Skeletal muscle tissue (tissue), 5 donors: ENCODE results near the gene GDPD2. TPM values are rescaled to one million over a fixed set of nuclear protein-coding genes. Genes with fewer than 3 reads are reported as not detected.
A peak's percentile ranks its signal among the peaks of the same experiment; 100 is the strongest.

Experiments used
- H3K27ac ChIP-seq: one replicate; pipeline ENCODE4 v1.7.0; 2013; ENCODE audit warnings: mild to moderate bottlenecking, low read depth, low read length, inconsistent platforms
- H3K27me3 ChIP-seq, 3 donors: one replicate each; pipeline ENCODE4 v1.7.0; 2013; ENCODE audit warnings: low read length in 3 of 3; ENCODE audit not compliant: control insufficient read depth in 3 of 3, insufficient read depth in 3 of 3
- H3K36me3 ChIP-seq, 3 donors: one replicate each; pipeline ENCODE4 v1.7.0; 2013; ENCODE audit warnings: low read length in 3 of 3; ENCODE audit not compliant: control insufficient read depth in 3 of 3, insufficient read depth in 3 of 3
- H3K4me1 ChIP-seq, 3 donors: one replicate each; pipeline ENCODE4 v1.7.0; 2013; ENCODE audit warnings: low read length in 3 of 3, mild to moderate bottlenecking in 3 of 3; ENCODE audit not compliant: control insufficient read depth in 3 of 3, insufficient read depth in 3 of 3
- H3K4me3 ChIP-seq, 3 donors: one replicate each; pipeline ENCODE4 v1.7.0; 2013; ENCODE audit warnings: low read length in 3 of 3
- H3K9ac ChIP-seq, 3 donors: one replicate each; pipeline ENCODE4 v1.7.0; 2013; ENCODE audit warnings: low read length in 3 of 3, mild to moderate bottlenecking in 3 of 3, moderate library complexity in 2 of 3, low read depth in 1 of 3
- H3K9me3 ChIP-seq, 3 donors: one replicate each; pipeline ENCODE4 v1.7.0; 2013; ENCODE audit warnings: low read length in 3 of 3; ENCODE audit not compliant: control insufficient read depth in 3 of 3
- small RNA-seq: library from RNA; depleted of rRNA; stranded (forward); fragments of <200 nt; gene quantifications from one replicate; pipeline ENCODE3, GENCODE V24; 2014
- total RNA-seq: library from RNA; depleted of rRNA; stranded (reverse); fragments of >200 nt; gene quantifications from one replicate; pipeline ENCODE4 v1.2.3, GENCODE V29; 2014
- donor health status: Osteomylitis.

Gene GDPD2
- total RNA-seq, 1 donor from 2014 or later, result not detected

DNA sequence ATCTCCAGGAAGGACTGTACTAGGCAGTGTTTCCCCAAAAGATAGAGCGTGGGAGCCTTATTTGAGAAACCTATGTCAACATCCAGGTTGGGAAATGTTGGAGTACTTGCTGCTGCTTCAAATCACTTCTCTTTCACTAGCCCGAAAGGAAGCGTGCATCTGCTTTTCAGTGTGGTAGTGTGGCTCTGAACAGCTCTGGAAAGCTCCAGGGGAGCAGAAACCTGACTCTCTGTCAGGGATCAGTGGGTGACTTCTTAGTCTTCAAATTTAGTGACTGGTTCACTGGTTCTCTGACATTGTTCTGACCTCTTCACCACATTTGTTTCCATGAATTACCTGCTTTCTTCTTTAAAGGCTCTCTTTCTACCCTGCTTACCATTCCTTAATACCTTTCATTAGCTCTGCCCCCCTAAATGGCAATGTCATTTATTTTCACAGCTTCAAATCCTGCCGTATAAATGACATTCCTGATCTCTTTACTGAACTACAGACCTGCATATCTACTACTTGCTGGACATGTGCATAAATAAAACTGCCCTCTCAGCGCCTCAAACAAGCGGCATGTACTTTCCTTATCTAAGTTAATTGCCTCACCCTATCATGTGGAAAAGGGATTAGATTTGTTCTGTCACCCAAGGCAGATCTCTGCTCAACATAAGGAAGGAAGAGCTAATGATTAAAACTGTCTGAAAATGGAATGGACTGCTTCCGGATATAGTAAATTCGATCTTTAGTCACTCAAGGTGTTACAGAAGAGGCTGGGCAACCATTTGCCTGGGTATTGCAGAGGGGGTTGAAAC, 58.6 kb downstream of the GDPD2 start:
- Histone ChIP-seq H3K36me3 (no peaks in the 10 kb centered on the region), H3K27me3 (no peaks in the 10 kb centered on the region), H3K9ac (peak overlapping the region in 2 of 3 donors; percentile 18 to 51), H3K27ac (peak overlapping the region; percentile 37), H3K4me3 (no peak overlapping the region), H3K9me3 (no peaks in the 10 kb centered on the region), H3K4me1 (peaks cover 15 to 25% (median 17%) of the 10 kb centered on the region in 3 donors)

DNA sequence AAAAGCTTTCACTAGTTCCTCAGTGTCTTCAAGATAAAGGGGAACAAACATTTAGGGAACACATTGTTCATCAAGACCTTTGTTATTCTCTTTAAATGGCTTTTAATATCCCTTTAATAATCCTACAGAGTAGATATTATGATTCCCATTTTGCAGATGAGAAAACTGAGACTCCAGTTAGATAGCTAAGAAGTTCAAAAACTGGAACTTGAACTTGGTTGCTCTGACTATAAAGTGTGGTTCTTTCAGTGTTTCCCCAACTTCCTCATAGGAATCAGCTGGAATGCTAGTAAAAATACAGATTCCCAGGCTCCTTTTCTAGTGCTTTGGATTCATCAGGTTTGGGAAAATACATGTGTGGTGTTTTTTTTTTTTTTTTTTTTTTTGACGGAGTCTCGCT, 59.2 kb downstream of the GDPD2 start:
- Histone ChIP-seq H3K9me3 (no peaks in the 10 kb centered on the region), H3K4me3 (no peak overlapping the region), H3K27me3 (no peaks in the 10 kb centered on the region), H3K4me1 (peaks cover 15 to 25% (median 17%) of the 10 kb centered on the region in 3 donors), H3K36me3 (no peaks in the 10 kb centered on the region), H3K27ac (no peak overlapping the region), H3K9ac (no peak overlapping the region)

Small RNAs within 50 kb of the gene (small RNA-seq; reads per million reads assigned to genes)
- 0.12 reads per million for gene RNU4-81P
- 5.0 reads per million, percentile 90 among the genes with 10 or more reads in this experiment for gene RNY4P23

Other genes starting within 250 kb of the GDPD2 start
- not detected for gene DGAT2L6, start 245.8 kb upstream of the GDPD2 start, total RNA-seq
- gene AWAT1, start 188.7 kb upstream of the GDPD2 start, total RNA-seq, result not detected
- gene P2RY4, start 163.1 kb upstream of the GDPD2 start, total RNA-seq, result not detected
- gene ARR3, start 155.0 kb upstream of the GDPD2 start, total RNA-seq, result not detected
- gene RAB41, start 141.1 kb upstream of the GDPD2 start, total RNA-seq, result not detected
- gene PDZD11, start 133.4 kb upstream of the GDPD2 start, total RNA-seq, result 14.1 TPM
- gene KIF4A, start 133.2 kb upstream of the GDPD2 start, total RNA-seq, result 3.7 TPM
- 7.3 TPM for gene DLG3, start 21.5 kb downstream of the GDPD2 start, total RNA-seq